Mononuclear cell (primary cell): ENCODE measurements around the gene ALS2CL. TPM values are rescaled to one million over a fixed set of nuclear protein-coding genes. Genes with fewer than 3 reads are reported as not detected.
"Not testable (repeated sequence)": the region's sequence is repeated elsewhere in the genome, so short reads cannot be mapped to it uniquely, and the experiment has no call there.

Experiments used
- H3K27me3 ChIP-seq: 2 replicates; pipeline ENCODE4 v1.6.0; 2011; ENCODE audit warnings: low read length, control low read depth; ENCODE audit not compliant: insufficient read depth
- H3K4me1 ChIP-seq: 2 replicates; pipeline ENCODE4 v1.5.1; 2011; ENCODE audit warnings: mild to moderate bottlenecking, low read length, control low read depth; ENCODE audit not compliant: insufficient read depth
- H3K4me3 ChIP-seq: 2 replicates; pipeline ENCODE4 v1.5.1; 2011; ENCODE audit warnings: mild to moderate bottlenecking, low read length, moderate library complexity
- H3K9me3 ChIP-seq: 2 replicates; pipeline ENCODE4 v1.5.1; 2011; ENCODE audit warnings: low read depth, mild to moderate bottlenecking, control low read depth, low read length
- total RNA-seq: library from RNA; depleted of rRNA; stranded (reverse); fragments of >200 nt; gene quantifications from one replicate; pipeline ENCODE4 v1.2.3, GENCODE V29; 2012

ALS2CL gene
- total RNA-seq, 1 donor, result 5.4 TPM

- Histone ChIP-seq H3K9me3 (no peaks in the 10 kb centered on the region), H3K4me3 (no peak overlapping the region), H3K27me3 (no peaks in the 10 kb centered on the region), H3K4me1 (no peaks in the 10 kb centered on the region)
Observed at GRCh38 chr3:46710229-46710628, 16.8 kb upstream of the ALS2CL start.

GRCh38 chr3:46709721-46710120 lies 16.2 kb upstream of the ALS2CL start:
- no peak overlapping the region for H3K4me3 ChIP-seq
- H3K27me3 ChIP-seq, result no peaks in the 10 kb centered on the region
- H3K4me1 ChIP-seq, result no peaks in the 10 kb centered on the region
- H3K9me3 ChIP-seq, result no peaks in the 10 kb centered on the region

GRCh38 chr3:46709157-46709654 lies 15.7 kb upstream of the ALS2CL start:
- no peaks in the 10 kb centered on the region for H3K4me1 ChIP-seq
- H3K9me3 ChIP-seq, result no peaks in the 10 kb centered on the region
- H3K4me3 ChIP-seq, result no peak overlapping the region
- H3K27me3 ChIP-seq, result no peaks in the 10 kb centered on the region

GRCh38 chr3:46708401-46709156 lies 15.1 kb upstream of the ALS2CL start:
- H3K9me3 ChIP-seq, result no peaks in the 10 kb centered on the region
- no peaks in the 10 kb centered on the region for H3K27me3 ChIP-seq
- H3K4me1 ChIP-seq, result no peaks in the 10 kb centered on the region
- no peak overlapping the region for H3K4me3 ChIP-seq

- no peaks in the 10 kb centered on the region for H3K4me1 ChIP-seq
- no peak overlapping the region for H3K4me3 ChIP-seq
- no peaks in the 10 kb centered on the region for H3K27me3 ChIP-seq
- no peaks in the 10 kb centered on the region for H3K9me3 ChIP-seq
Observed at GRCh38 chr3:46707601-46708011, 14.1 kb upstream of the ALS2CL start.

- H3K27me3 ChIP-seq, result peaks cover 5% of the 10 kb centered on the region
- no peaks in the 10 kb centered on the region for H3K9me3 ChIP-seq
- H3K4me3 ChIP-seq, result no peak overlapping the region
- no peaks in the 10 kb centered on the region for H3K4me1 ChIP-seq
Observed at GRCh38 chr3:46706771-46707582, 13.5 kb upstream of the ALS2CL start.

GRCh38 chr3:46705751-46706552 lies 12.5 kb upstream of the ALS2CL start:
- H3K4me3 ChIP-seq, result no peak overlapping the region
- peaks cover 7% of the 10 kb centered on the region for H3K4me1 ChIP-seq
- no peaks in the 10 kb centered on the region for H3K9me3 ChIP-seq
- peaks cover 11% of the 10 kb centered on the region for H3K27me3 ChIP-seq

GRCh38 chr3:46705022-46705530 lies 11.6 kb upstream of the ALS2CL start:
- H3K4me3 ChIP-seq, result no peak overlapping the region
- H3K4me1 ChIP-seq, result peaks cover 15% of the 10 kb centered on the region
- peaks cover 11% of the 10 kb centered on the region for H3K27me3 ChIP-seq
- H3K9me3 ChIP-seq, result no peaks in the 10 kb centered on the region

- not testable (repeated sequence) for H3K4me3 ChIP-seq, H3K9me3 ChIP-seq
- H3K27me3 ChIP-seq, result peaks cover 11% of the 10 kb centered on the region
- peaks cover 23% of the 10 kb centered on the region for H3K4me1 ChIP-seq
Observed at GRCh38 chr3:46704346-46704745, 10.9 kb upstream of the ALS2CL start.

- Histone ChIP-seq H3K4me3 (no peak overlapping the region), H3K27me3 (peaks cover 11% of the 10 kb centered on the region), H3K4me1 (peaks cover 27% of the 10 kb centered on the region), H3K9me3 (no peaks in the 10 kb centered on the region)
Observed at GRCh38 chr3:46703013-46703520, 9.6 kb upstream of the ALS2CL start.

- H3K4me3 ChIP-seq, result no peak overlapping the region
- H3K27me3 ChIP-seq, result peaks cover 11% of the 10 kb centered on the region
- H3K9me3 ChIP-seq, result no peaks in the 10 kb centered on the region
- H3K4me1 ChIP-seq, result peaks cover 27% of the 10 kb centered on the region
Observed at GRCh38 chr3:46702246-46703012, 8.9 kb upstream of the ALS2CL start.

GRCh38 chr3:46701181-46701939 lies 7.9 kb upstream of the ALS2CL start, which contains the start of gene TMIE:
Gene TMIE, plus strand, starts transcription at chr3:46701392. Its CDS starts 96 bp downstream, at chr3:46701488.
- Histone ChIP-seq H3K4me1 (peaks cover 32% of the 10 kb centered on the region), H3K4me3 (no peak within 1 kb of the TSS), H3K9me3 (no peaks in the 10 kb centered on the region), H3K27me3 (peaks cover 11% of the 10 kb centered on the region)

- Histone ChIP-seq H3K4me3 (no peak overlapping the region), H3K4me1 (peaks cover 38% of the 10 kb centered on the region), H3K27me3 (peaks cover 11% of the 10 kb centered on the region)
Observed at GRCh38 chr3:46700772-46701171, 7.3 kb upstream of the ALS2CL start.

More at GRCh38 chr3:46700772-46701171, 7.3 kb upstream of the ALS2CL start:
- H3K9me3 ChIP-seq, result no peaks in the 10 kb centered on the region
